HEK293T (cell line): ENCODE results near the gene SAFB2.

ENCODE experiments used
- BHLHE40 ChIP-seq: fragments of 450-650 bp; IDR thresholded peaks from 2 replicates; pipeline ENCODE4 v1.6.1; 2016; ENCODE audit warnings: mild to moderate bottlenecking, moderate library complexity, borderline replicate concordance
- ELF4 ChIP-seq: fragments of 450-650 bp; IDR thresholded peaks from 2 replicates; pipeline ENCODE4 v1.6.1; 2017; ENCODE audit warnings: antibody characterized with exemption
- FOXK2 ChIP-seq: fragments of 450-650 bp; IDR thresholded peaks from 2 replicates; pipeline ENCODE4 v1.6.1; 2016; ENCODE audit warnings: mild to moderate bottlenecking
- L3MBTL2 ChIP-seq: fragments of 450-650 bp; conservative IDR thresholded peaks from 2 replicates; pipeline ENCODE4 v1.6.1; 2016; ENCODE audit warnings: mild to moderate bottlenecking
- NFRKB ChIP-seq: fragments of 450-650 bp; IDR thresholded peaks from 2 replicates; pipeline ENCODE4 v1.6.1; 2016; ENCODE audit warnings: mild to moderate bottlenecking, moderate library complexity
- PKNOX1 ChIP-seq: fragments of 450-650 bp; IDR thresholded peaks from 2 replicates; pipeline ENCODE4 v1.6.1; 2016
- SP1 ChIP-seq: fragments of 450-650 bp; IDR thresholded peaks from 2 replicates; pipeline ENCODE4 v1.6.1; 2017
- SUZ12 ChIP-seq: fragments of 450-650 bp; IDR thresholded peaks from 2 replicates; pipeline ENCODE4 v1.6.1; 2016; ENCODE audit warnings: mild to moderate bottlenecking
- TARDBP ChIP-seq: fragments of 450-650 bp; IDR thresholded peaks from 2 replicates; pipeline ENCODE4 v1.6.1; 2016
- ZNF384 ChIP-seq: fragments of 450-650 bp; IDR thresholded peaks from 2 replicates; pipeline ENCODE4 v1.6.1; 2016

DNA sequence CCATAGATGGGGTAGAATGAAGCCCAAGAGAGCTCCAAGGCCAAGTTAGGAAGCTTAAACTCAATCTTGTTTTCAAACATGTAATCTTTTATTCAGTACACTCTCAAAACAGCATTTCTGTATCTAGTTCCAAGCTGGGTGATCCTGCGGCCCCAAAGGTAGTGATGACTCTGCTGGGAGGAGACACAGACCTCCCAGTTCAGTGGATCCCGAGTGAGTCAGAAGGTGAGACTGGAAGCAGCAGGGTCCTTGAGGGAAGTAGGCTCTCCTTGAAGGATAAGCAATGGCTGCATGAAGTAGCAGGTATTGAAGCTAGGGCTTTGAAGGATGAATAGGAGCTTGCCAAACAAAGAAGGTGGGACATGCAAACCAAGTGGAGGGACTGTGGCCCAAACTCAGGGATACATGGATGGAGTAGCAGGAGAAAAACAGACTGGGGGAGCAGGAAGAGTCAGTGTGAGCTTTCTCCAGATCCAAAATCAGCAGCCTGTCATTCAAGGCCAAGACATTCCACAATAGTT is 64.4 kb downstream of the SAFB2 start:
- TF ChIP-seq SP1 (no peak), PKNOX1 (no peak), ZNF384 (no peak), TARDBP (no peak), FOXK2 (no peak), SUZ12 (no peak), BHLHE40 (no peak), ELF4 (no peak), NFRKB (no peak), L3MBTL2 (no peak)
